DND-41 (cell line): Measurements from ENCODE around the gene PROSER2.

Experiments
- ATAC-seq: fragments of 200-7000 bp; cut with Tn5 transposase; 3 replicates; pipeline ENCODE4 v1.9.1; 2021; ENCODE audit warnings: low read depth; ENCODE audit not compliant: insufficient read depth
- DNase-seq: peaks from one replicate; pipeline ENCODE4 v3.0.0-alpha.2; 2020
- H2AFZ ChIP-seq: 2 replicates; pipeline ENCODE4 v1.6.0; 2012; ENCODE audit warnings: low read depth, low read length
- H3K27ac ChIP-seq: 2 replicates; pipeline ENCODE4 v1.5.1; 2012; ENCODE audit warnings: low read length, inconsistent platforms
- H3K27me3 ChIP-seq: fragments of 200-600 bp; sonication (generic); 2 replicates; pipeline ENCODE4 v1.6.0; 2012; ENCODE audit warnings: low read length, mild to moderate bottlenecking, inconsistent platforms; ENCODE audit not compliant: insufficient read depth, poor library complexity
- H3K36me3 ChIP-seq: 2 replicates; pipeline ENCODE4 v1.5.1; 2012; ENCODE audit warnings: low read length, inconsistent platforms; ENCODE audit not compliant: insufficient read depth
- H3K4me1 ChIP-seq: 2 replicates; pipeline ENCODE4 v1.5.1; 2012; ENCODE audit warnings: mild to moderate bottlenecking, low read length; ENCODE audit not compliant: insufficient read depth
- H3K4me2 ChIP-seq: 2 replicates; pipeline ENCODE4 v1.6.0; 2012; ENCODE audit warnings: mild to moderate bottlenecking, moderate library complexity, low read length, inconsistent platforms; ENCODE audit not compliant: insufficient read depth
- H3K4me3 ChIP-seq, 2 experiments: fragments of 200-600 bp in 1 of 2; shearing (Covaris generic) in 1 of 2; 2 replicates each; pipeline ENCODE4 v1.5.1; 2012 to 2016; ENCODE audit warnings: inconsistent platforms in 2 of 2, low read length in 2 of 2, mild to moderate bottlenecking in 2 of 2, low read depth in 1 of 2, moderate library complexity in 1 of 2
- H3K79me2 ChIP-seq: 2 replicates; pipeline ENCODE4 v1.6.0; 2012; ENCODE audit warnings: low read length, inconsistent platforms; ENCODE audit not compliant: insufficient read depth
- H3K9ac ChIP-seq: 2 replicates; pipeline ENCODE4 v1.6.0; 2012; ENCODE audit warnings: low read depth, mild to moderate bottlenecking, inconsistent platforms, low read length, moderate library complexity
- H3K9me3 ChIP-seq: 2 replicates; pipeline ENCODE4 v1.5.1; 2012; ENCODE audit warnings: low read length, moderate library complexity, mild to moderate bottlenecking, inconsistent platforms; ENCODE audit not compliant: insufficient read depth, severe bottlenecking
- H4K20me1 ChIP-seq: 2 replicates; pipeline ENCODE4 v1.6.0; 2012; ENCODE audit warnings: low read length; ENCODE audit not compliant: insufficient read depth
- EZH2 ChIP-seq: IDR thresholded peaks from 3 replicates; pipeline ENCODE4 v1.6.1; 2012; ENCODE audit warnings: borderline replicate concordance, low read depth, mild to moderate bottlenecking, moderate library complexity, low read length, inconsistent platforms; ENCODE audit not compliant: severe bottlenecking
- TF ChIP-seq, protein P1 (sequence below): IDR thresholded peaks from 2 replicates; pipeline ENCODE4 v1.5.1; 2012; ENCODE audit warnings: borderline replicate concordance, low read length, moderate library complexity, mild to moderate bottlenecking; ENCODE audit not compliant: poor library complexity, severe bottlenecking; ENCODE audit errors: extremely low read depth

Gene PROSER2

DNA sequence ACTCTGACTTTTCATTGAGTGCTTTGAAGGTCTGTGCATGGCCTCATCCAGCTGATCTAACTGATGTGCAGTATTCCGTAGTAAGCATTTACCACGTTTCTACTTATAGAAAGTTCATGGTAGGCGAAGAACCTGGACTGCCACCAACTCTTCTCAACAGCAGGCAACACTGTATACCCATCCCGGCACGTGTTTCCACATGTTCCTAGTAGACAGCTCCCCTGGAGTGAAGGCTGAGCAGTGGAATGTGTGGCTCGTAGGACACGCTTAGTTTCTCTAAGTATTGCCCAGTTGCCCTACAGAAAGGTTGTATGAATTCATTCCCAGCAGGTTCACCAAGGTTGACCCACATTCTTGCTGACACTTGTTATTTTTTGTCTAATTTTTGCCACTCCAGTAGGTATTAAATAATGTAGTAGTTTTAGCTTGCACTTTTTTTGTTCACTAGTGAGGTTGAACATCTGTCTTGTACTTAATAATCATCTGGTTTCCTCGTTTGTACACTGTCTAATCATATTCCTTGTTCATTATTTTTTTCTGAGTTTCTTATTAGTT, 15.2 kb downstream of the PROSER2 start:
- Histone ChIP-seq H3K79me2 (no peaks in the 10 kb centered on the region), H3K27ac (no peak overlapping the region), H3K9me3 (no peaks in the 10 kb centered on the region), H3K4me2 (no peak overlapping the region), H3K36me3 (no peaks in the 10 kb centered on the region), H2AFZ (no peak overlapping the region), H3K4me3 (no peak overlapping the region), H3K27me3 (no peaks in the 10 kb centered on the region), H4K20me1 (no peaks in the 10 kb centered on the region), H3K4me1 (no peaks in the 10 kb centered on the region), H3K9ac (no peak overlapping the region)
- no peak for TF ChIP-seq EZH2
- TF ChIP-seq, protein P1, sequence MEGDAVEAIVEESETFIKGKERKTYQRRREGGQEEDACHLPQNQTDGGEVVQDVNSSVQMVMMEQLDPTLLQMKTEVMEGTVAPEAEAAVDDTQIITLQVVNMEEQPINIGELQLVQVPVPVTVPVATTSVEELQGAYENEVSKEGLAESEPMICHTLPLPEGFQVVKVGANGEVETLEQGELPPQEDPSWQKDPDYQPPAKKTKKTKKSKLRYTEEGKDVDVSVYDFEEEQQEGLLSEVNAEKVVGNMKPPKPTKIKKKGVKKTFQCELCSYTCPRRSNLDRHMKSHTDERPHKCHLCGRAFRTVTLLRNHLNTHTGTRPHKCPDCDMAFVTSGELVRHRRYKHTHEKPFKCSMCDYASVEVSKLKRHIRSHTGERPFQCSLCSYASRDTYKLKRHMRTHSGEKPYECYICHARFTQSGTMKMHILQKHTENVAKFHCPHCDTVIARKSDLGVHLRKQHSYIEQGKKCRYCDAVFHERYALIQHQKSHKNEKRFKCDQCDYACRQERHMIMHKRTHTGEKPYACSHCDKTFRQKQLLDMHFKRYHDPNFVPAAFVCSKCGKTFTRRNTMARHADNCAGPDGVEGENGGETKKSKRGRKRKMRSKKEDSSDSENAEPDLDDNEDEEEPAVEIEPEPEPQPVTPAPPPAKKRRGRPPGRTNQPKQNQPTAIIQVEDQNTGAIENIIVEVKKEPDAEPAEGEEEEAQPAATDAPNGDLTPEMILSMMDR, result no peak
- no peak for ATAC-seq
- no peak for DNase-seq

DNA sequence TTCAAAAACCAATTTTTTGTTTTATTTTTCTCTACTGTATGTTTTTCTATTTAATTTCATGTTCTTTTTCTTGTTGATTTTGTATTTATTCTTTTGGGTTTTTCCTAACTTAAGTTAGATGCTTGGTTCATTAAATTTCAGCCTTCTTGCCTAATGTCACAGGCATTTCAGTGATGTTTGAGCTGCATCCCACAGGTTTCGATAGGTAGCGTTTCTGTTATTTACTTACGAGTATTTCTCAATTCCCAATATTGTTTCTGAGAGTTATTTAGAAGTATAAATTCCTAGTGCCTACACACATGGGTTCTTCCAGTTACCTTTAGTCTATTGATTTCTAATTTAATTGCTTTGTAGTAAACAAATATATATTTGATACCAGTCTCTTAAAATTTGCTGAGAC, 18.2 kb downstream of the PROSER2 start:
- H2AFZ ChIP-seq, result no peak overlapping the region
- no peaks in the 10 kb centered on the region for H3K9me3 ChIP-seq
- no peaks in the 10 kb centered on the region for H3K36me3 ChIP-seq
- H3K4me1 ChIP-seq, result no peaks in the 10 kb centered on the region
- H4K20me1 ChIP-seq, result no peaks in the 10 kb centered on the region
- DNase-seq (no peak), ATAC-seq (no peak)
- H3K4me3 ChIP-seq, result no peak overlapping the region
- peaks cover 10% of the 10 kb centered on the region for H3K27me3 ChIP-seq
- no peak for TF ChIP-seq EZH2
- TF ChIP-seq, protein P1, result no peak
- H3K4me2 ChIP-seq, result no peak overlapping the region
- no peaks in the 10 kb centered on the region for H3K79me2 ChIP-seq
- H3K9ac ChIP-seq, result no peak overlapping the region
- no peak overlapping the region for H3K27ac ChIP-seq

DNA sequence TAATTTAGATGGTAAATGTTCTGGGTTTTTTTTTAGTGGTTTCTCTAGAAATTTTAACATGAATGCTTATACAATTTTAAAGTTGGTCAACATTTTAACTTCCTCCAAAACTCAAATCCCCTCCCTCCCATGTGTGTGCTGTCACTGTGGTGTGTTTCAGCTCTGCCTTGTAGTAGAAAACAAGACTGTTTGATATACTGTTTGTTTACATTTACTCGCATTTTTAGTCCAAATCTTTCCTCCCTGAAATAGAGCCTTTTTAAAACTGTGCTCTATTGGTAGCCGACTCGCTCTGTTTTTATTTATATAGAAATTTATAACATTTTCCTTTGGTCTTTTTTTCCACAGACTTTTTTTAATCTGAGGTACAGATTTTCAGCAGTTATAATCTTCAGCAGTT, 19.3 kb downstream of the PROSER2 start:
- Histone ChIP-seq H3K27ac (no peak overlapping the region), H3K4me3 (no peak overlapping the region), H3K9me3 (no peaks in the 10 kb centered on the region), H4K20me1 (no peaks in the 10 kb centered on the region), H3K4me2 (no peak overlapping the region), H3K79me2 (no peaks in the 10 kb centered on the region), H3K36me3 (no peaks in the 10 kb centered on the region), H3K9ac (no peak overlapping the region), H2AFZ (no peak overlapping the region), H3K4me1 (no peaks in the 10 kb centered on the region), H3K27me3 (peaks cover 12% of the 10 kb centered on the region)
- ATAC-seq (no peak), DNase-seq (no peak)
- TF ChIP-seq, protein P1, result no peak
- TF ChIP-seq EZH2, result no peak
